HG02623 (cell line): ENCODE measurements around the gene USP11.

Experiments
- ATAC-seq: cut with Tn5 transposase; IDR thresholded peaks from one replicate; pipeline ENCODE4 v1.9.1; 2021; ENCODE audit warnings: moderate library complexity; ENCODE audit not compliant: unreplicated experiment

Gene USP11

GRCh38 chrX:47202877-47203276 lies 29.9 kb upstream of the USP11 start:
- no peak for ATAC-seq

- no peak for ATAC-seq
Measured at GRCh38 chrX:47204970-47205369, 27.8 kb upstream of the USP11 start.

- ATAC-seq: no peak
Measured at GRCh38 chrX:47206316-47206715, 26.5 kb upstream of the USP11 start.

GRCh38 chrX:47208108-47208507 lies 24.7 kb upstream of the USP11 start:
- no peak for ATAC-seq

GRCh38 chrX:47209508-47210238 lies 23.1 kb upstream of the USP11 start:
- no peak for ATAC-seq

GRCh38 chrX:47210661-47211425 lies 22.0 kb upstream of the USP11 start:
- no peak for ATAC-seq

GRCh38 chrX:47212381-47213293 lies 20.2 kb upstream of the USP11 start:
- no peak for ATAC-seq

- no peak for ATAC-seq
Measured at GRCh38 chrX:47214435-47215077, 18.3 kb upstream of the USP11 start.

GRCh38 chrX:47215291-47215900 lies 17.4 kb upstream of the USP11 start:
- ATAC-seq: no peak

- no peak for ATAC-seq
Measured at GRCh38 chrX:47216393-47216925, 16.4 kb upstream of the USP11 start.

GRCh38 chrX:47217121-47217851 lies 15.5 kb upstream of the USP11 start:
- ATAC-seq: no peak

GRCh38 chrX:47217852-47218279 lies 14.9 kb upstream of the USP11 start:
- ATAC-seq: peak; percentile 79

GRCh38 chrX:47218280-47218919 lies 14.4 kb upstream of the USP11 start, which contains the start of gene CDK16:
TSS of gene CDK16 (plus strand) at chrX:47218681. CDS start at chrX:47223558, 4,877 bp downstream.
- peak; percentile 34 for ATAC-seq

- ATAC-seq: no peak
Measured at GRCh38 chrX:47218920-47219815, 13.6 kb upstream of the USP11 start.

- ATAC-seq: no peak
Measured at GRCh38 chrX:47221756-47222155, 11.1 kb upstream of the USP11 start.

- ATAC-seq: no peak
Measured at GRCh38 chrX:47222751-47223350, 10.0 kb upstream of the USP11 start.

GRCh38 chrX:47223476-47224250 lies 9.1 kb upstream of the USP11 start:
- ATAC-seq: no peak
